ENCODE data around the gene FAM184A.

Gene FAM184A

DNA sequence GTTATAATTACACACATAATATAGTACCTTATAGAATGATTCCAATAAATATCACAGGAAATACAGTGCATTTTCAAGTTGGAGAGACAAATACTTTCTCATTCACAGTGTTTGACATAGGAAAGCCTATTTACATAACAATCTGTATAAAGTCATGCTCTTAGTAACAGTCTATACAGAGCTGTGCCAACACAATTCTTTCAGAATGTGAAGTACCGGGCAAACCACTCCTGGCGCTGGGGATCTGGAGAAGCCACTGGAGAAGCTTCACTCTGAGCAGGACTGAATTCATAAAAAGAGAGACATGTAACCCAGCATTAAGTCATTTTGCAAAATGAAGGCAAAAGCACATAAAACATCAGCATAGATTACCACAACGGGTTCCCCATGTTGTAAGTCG is 118.6 kb downstream of the FAM184A start:
- Histone ChIP-seq H3K79me2 (ENCODE audit: insufficient read depth, low read length) (no peaks in the 10 kb centered on the region), H3K4me1 (ENCODE audit: insufficient read depth, low read length, poor library complexity, severe bottlenecking) (no peaks in the 10 kb centered on the region), H3K4me2 (ENCODE audit: low read depth, low read length, poor library complexity, severe bottlenecking) (no peak overlapping the region), H3K9me3 (ENCODE audit: insufficient read depth, low read depth, low read length) (no peaks in the 10 kb centered on the region), H3K27me3 (ENCODE audit: insufficient read depth, low read length, poor library complexity, severe bottlenecking) (no peaks in the 10 kb centered on the region), H3K4me3 (ENCODE audit: low read length, poor library complexity, severe bottlenecking) (no peak overlapping the region), H3K9ac (ENCODE audit: low read depth, low read length, poor library complexity, severe bottlenecking) (no peak overlapping the region), H4K20me1 (ENCODE audit: insufficient read depth, low read length, poor library complexity, severe bottlenecking) (no peaks in the 10 kb centered on the region), H2AFZ (ENCODE audit: low read length) (no peak overlapping the region), H3K9me2 (replicated peaks; ENCODE audit: low read depth, low read length) (no peaks in the 10 kb centered on the region), H3K36me3 (ENCODE audit: insufficient read depth, low read length) (no peaks in the 10 kb centered on the region), H3F3A (ENCODE audit: low read depth) (no peaks in the 10 kb centered on the region)
- TF ChIP-seq, protein P1, sequence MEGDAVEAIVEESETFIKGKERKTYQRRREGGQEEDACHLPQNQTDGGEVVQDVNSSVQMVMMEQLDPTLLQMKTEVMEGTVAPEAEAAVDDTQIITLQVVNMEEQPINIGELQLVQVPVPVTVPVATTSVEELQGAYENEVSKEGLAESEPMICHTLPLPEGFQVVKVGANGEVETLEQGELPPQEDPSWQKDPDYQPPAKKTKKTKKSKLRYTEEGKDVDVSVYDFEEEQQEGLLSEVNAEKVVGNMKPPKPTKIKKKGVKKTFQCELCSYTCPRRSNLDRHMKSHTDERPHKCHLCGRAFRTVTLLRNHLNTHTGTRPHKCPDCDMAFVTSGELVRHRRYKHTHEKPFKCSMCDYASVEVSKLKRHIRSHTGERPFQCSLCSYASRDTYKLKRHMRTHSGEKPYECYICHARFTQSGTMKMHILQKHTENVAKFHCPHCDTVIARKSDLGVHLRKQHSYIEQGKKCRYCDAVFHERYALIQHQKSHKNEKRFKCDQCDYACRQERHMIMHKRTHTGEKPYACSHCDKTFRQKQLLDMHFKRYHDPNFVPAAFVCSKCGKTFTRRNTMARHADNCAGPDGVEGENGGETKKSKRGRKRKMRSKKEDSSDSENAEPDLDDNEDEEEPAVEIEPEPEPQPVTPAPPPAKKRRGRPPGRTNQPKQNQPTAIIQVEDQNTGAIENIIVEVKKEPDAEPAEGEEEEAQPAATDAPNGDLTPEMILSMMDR (conservative IDR thresholded peaks at IDR 0.05; ENCODE audit: low read length) = no peak
- no peak for TF ChIP-seq EZH2phosphoT487 (IDR thresholded peaks at IDR 0.05; ENCODE audit: borderline replicate concordance)

DNA sequence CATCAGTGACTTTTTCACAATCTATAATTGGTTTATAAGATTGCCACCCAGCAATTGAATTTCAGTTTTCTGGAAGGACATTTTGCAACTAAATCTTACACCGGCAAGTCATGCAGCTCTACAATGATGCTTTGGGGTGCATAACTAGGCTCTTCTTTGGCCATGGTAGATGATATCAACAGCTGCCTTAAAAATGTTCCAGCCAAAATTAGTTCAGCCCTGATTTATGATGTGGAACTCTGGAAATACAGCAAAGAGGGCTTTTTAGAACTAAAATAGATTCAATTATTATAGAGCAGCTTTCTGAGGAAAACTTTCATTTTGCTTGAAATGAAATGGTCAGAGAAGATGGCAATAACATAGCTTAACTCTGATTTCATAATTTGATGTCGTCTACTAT is 125.1 kb downstream of the FAM184A start:
- Histone ChIP-seq H3K36me3 (ENCODE audit: insufficient read depth, low read length) (no peaks in the 10 kb centered on the region), H3K4me2 (ENCODE audit: low read depth, low read length, poor library complexity, severe bottlenecking) (no peak overlapping the region), H3K9me2 (replicated peaks; ENCODE audit: low read depth, low read length) (no peaks in the 10 kb centered on the region), H3F3A (ENCODE audit: low read depth) (no peaks in the 10 kb centered on the region), H3K4me3 (ENCODE audit: low read length, poor library complexity, severe bottlenecking) (no peak overlapping the region), H3K9ac (ENCODE audit: low read depth, low read length, poor library complexity, severe bottlenecking) (no peak overlapping the region), H2AFZ (ENCODE audit: low read length) (no peak overlapping the region), H3K9me3 (ENCODE audit: insufficient read depth, low read depth, low read length) (no peaks in the 10 kb centered on the region), H3K79me2 (ENCODE audit: insufficient read depth, low read length) (no peaks in the 10 kb centered on the region), H3K4me1 (ENCODE audit: insufficient read depth, low read length, poor library complexity, severe bottlenecking) (no peaks in the 10 kb centered on the region), H3K27me3 (ENCODE audit: insufficient read depth, low read length, poor library complexity, severe bottlenecking) (no peaks in the 10 kb centered on the region), H4K20me1 (ENCODE audit: insufficient read depth, low read length, poor library complexity, severe bottlenecking) (no peaks in the 10 kb centered on the region)
- TF ChIP-seq EZH2phosphoT487 (IDR thresholded peaks at IDR 0.05; ENCODE audit: borderline replicate concordance) = no peak
- TF ChIP-seq, protein P1 (conservative IDR thresholded peaks at IDR 0.05; ENCODE audit: low read length) = no peak

DNA sequence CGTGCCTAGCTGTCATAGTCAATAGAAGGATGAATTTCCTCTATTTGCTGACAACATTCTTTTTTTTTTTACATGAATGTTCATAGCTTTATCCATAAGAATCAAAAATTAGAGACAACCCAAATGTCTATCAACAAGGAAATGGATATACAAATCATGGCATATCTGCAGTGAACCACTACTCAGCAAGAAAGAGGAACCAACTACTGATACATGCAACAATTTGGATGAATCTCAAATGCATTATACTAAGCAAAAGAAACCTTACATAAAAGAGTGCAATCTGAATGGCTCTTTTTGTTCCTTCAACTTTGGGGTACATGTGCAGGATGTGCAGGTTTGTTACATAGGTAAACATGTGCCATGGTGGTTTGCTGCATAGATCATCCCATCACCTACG is 125.8 kb downstream of the FAM184A start:
- no peak for TF ChIP-seq EZH2phosphoT487 (IDR thresholded peaks at IDR 0.05; ENCODE audit: borderline replicate concordance)
- TF ChIP-seq, protein P1 (conservative IDR thresholded peaks at IDR 0.05; ENCODE audit: low read length) = no peak
- no peak overlapping the region for H3K4me2 ChIP-seq (ENCODE audit: low read depth, low read length, poor library complexity, severe bottlenecking)
- no peaks in the 10 kb centered on the region for H3K9me2 ChIP-seq (replicated peaks; ENCODE audit: low read depth, low read length)
- no peaks in the 10 kb centered on the region for H4K20me1 ChIP-seq (ENCODE audit: insufficient read depth, low read length, poor library complexity, severe bottlenecking)
- no peaks in the 10 kb centered on the region for H3K4me1 ChIP-seq (ENCODE audit: insufficient read depth, low read length, poor library complexity, severe bottlenecking)
- H3K9ac ChIP-seq (ENCODE audit: low read depth, low read length, poor library complexity, severe bottlenecking) = no peak overlapping the region
- H3K4me3 ChIP-seq (ENCODE audit: low read length, poor library complexity, severe bottlenecking) = no peak overlapping the region
- no peaks in the 10 kb centered on the region for H3K79me2 ChIP-seq (ENCODE audit: insufficient read depth, low read length)
- no peaks in the 10 kb centered on the region for H3K36me3 ChIP-seq (ENCODE audit: insufficient read depth, low read length)
- no peaks in the 10 kb centered on the region for H3F3A ChIP-seq (ENCODE audit: low read depth)
- no peak overlapping the region for H2AFZ ChIP-seq (ENCODE audit: low read length)
- H3K27me3 ChIP-seq (ENCODE audit: insufficient read depth, low read length, poor library complexity, severe bottlenecking) = no peaks in the 10 kb centered on the region
- no peaks in the 10 kb centered on the region for H3K9me3 ChIP-seq (ENCODE audit: insufficient read depth, low read depth, low read length)

Data from Loucy (cell line).